ENCODE measurements around the gene SYCE3.
"Not testable (repeated sequence)": the region's sequence is repeated elsewhere in the genome, so short reads cannot be mapped to it uniquely, and the experiment has no call there.

Gene SYCE3

DNA sequence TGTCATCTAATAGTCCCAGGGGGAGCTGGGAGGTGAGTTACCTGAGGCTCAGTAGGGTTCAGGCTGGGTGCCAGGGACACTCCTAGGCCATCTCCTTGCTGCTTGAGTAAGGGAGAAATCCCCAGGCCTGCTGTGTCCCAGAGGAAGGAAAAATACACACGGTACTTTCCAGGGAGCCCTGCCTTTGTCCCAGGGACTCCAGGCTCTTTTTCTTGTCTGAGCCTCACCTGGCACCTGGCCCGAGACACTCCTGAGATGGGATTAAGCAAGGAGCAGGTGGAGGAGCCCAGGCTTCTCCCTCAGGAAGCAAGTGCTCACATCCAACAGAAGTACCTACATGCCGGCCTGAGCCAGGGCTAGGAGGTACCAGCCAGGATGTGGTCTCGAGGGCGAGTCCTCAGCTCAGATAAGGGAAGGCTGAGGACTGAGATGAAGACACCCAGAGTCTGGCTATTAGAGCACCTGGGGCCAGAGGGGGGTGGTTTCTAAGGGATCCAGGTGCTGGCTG is 17.9 kb downstream of the SYCE3 start:
- no peak overlapping the region for H3K4me3 ChIP-seq (ENCODE audit: low read length)
- no peak for TF ChIP-seq ZNF274 (IDR thresholded peaks at IDR 0.05; ENCODE audit: low read depth, low read length)

DNA sequence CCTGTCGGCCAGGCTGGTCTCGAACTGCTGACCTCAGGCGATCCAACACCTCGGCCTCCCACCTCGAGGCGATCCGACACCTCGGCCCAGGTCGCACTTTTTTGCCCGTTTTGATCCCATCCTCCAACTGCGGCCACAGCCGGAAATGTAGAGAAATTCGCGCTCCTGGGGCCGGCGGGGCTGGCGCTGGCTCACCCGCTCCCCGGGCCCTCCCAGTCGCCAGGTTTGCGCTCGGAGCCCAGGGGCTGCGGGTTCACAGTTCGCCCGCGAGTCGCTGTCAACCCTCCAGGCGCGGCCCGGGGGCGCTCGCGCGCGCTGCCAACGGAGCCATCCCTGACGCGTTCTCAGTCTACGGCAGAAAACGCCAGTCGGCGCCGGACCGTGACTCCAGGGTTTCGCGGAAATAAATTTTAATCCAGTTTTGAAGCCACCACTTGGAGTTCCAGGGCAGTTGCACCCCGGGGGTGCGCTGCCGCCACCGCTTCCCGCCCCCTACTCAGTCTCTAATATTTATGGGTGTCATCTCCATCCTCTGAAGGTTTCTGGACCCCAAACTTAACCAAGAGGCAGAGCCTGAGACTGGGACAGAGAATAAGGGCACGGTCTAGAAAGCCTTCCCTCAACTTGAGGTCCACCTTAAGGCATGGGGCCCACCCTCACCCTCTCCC is 18.5 kb downstream of the SYCE3 start:
- TF ChIP-seq ZNF274 (IDR thresholded peaks at IDR 0.05; ENCODE audit: low read depth, low read length) = no peak
- H3K4me3 ChIP-seq (ENCODE audit: low read length) = no peak overlapping the region

DNA sequence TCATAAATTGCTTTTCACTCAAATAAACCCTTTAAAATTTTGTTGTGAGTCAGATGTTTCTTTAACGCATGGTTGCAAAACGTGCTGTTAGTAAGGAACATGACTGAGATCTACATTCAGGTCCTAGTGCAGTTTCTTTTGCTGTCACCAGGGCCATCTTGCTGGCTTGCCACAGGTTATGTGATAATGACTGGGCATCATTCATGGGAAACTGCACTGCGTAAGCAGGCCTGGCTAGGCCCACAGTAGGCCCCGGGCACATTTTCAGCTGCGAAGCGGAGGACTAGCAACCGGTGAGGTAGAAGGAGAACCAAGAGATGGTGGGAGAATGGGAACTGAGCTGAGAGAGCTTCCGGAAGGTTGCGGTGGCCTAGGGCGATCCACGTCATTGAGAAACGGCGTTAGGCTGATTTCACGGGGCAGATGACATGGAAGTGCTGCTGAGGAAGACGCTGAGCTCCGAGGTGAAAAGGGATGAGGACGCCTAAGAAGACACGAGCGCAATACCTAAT is 20.2 kb downstream of the SYCE3 start:
- H3K4me3 ChIP-seq (ENCODE audit: low read length) = peak overlapping the region; percentile 0; the same call in 1 of the 2 replicates
- TF ChIP-seq ZNF274 (IDR thresholded peaks at IDR 0.05; ENCODE audit: low read depth, low read length) = no peak

DNA sequence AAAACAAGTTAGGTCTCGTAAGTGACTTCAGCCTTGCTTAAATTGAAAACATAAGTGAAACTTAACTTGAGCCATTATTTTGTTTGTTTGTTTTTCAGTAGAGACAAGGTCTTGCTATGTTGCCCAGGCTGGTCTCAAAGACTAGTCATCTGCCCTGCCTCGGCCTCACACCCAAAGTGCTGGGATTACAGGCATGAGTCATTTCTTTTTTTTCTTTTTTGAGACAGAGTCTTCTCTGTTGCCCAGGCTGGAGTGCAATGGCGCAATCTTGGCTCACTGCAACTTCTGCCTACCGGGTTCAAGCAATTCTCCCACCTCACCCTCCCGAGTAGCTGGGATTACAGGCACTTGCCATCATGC is 21.1 kb downstream of the SYCE3 start:
- H3K4me3 ChIP-seq (ENCODE audit: low read length) = peak overlapping the region; percentile 49; the same call in 1 of the 2 replicates

DNA sequence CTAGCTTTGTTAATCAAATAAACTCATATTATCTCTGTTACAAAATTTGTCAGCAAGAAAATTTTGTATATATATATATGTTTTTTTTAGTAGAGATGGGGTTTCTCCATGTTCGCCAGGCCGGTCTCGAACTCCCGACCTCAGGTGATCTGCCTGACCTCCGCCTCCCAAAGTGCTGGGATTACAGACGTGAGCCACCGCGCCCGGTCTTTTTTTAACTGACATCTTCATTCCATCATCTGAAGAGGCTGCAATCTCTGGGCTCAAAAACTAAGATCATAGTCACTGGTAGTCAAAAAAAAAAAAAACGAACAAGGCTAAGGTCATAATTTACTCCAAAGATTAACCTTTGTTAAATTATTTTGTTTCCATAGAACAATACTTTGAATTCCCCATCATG is 22.3 kb downstream of the SYCE3 start:
- no peak overlapping the region for H3K4me3 ChIP-seq (ENCODE audit: low read length)

DNA sequence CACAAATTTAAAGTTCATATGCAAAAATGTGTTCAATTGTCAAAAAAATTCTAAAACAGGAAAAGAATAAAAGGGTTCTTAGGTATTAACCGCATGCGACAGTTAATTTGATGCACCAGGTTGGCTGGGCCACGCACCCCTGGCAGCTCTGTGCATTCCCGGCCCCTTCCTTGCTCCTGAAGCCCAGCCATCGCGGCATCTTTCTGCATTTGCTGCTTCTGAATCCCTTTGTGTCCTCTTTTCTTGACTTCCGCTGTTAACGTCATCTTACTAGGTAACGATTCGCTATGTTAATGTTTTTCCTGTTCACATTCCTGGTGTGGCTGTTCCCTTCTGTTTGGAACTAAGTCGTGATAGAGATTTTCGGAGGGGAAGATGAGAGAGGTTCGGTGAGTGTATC is 25.0 kb downstream of the SYCE3 start:
- no peak overlapping the region for H3K4me3 ChIP-seq (ENCODE audit: low read length)
- no peak for TF ChIP-seq ZNF274 (IDR thresholded peaks at IDR 0.05; ENCODE audit: low read depth, low read length)

More for the DNA sequence above, 22.3 kb downstream of the SYCE3 start:
- TF ChIP-seq ZNF274 (IDR thresholded peaks at IDR 0.05; ENCODE audit: low read depth, low read length) = no peak

DNA sequence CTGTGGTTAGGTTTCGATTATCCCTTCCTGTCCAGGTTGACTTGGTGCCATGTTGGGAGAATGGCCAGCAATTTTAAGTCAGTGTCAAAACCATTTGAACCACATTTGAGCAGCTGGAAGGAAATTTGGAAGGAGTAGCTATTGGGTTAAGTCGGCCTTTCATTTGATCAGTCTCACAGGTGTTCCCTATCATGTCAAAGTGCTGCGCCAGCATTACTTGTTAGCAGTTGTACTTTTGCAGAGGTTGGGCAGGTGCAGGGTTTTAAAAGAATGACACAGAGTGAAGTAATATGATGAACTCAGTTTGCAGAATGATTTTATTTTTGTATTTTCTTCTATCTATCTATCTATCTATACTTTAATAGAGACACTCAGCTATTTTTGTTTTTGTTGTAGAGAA is 26.5 kb downstream of the SYCE3 start:
- no peak for TF ChIP-seq ZNF274 (IDR thresholded peaks at IDR 0.05; ENCODE audit: low read depth, low read length)
- H3K4me3 ChIP-seq (ENCODE audit: low read length) = no peak overlapping the region

DNA sequence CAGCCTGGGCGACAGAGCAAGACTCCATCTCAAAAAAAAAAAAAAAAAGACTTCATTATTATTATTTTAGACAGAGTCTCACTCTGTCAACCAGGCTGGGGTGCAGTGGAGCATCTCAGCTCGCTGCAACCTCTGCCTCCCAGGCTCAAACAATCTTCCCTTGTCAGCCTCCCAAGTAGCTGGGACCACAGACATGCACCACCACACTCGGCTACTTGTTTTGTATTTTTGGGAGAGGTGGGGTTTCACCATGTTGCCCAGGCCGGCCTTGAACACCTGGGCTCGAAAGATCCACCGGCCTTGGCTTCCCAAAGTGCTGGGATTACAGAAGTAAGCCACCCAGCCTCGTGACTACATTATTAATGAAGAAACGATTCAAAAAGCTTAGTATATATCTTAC is 27.6 kb downstream of the SYCE3 start:
- H3K4me3 ChIP-seq (ENCODE audit: low read length) = no peak overlapping the region
- no peak for TF ChIP-seq ZNF274 (IDR thresholded peaks at IDR 0.05; ENCODE audit: low read depth, low read length)

DNA sequence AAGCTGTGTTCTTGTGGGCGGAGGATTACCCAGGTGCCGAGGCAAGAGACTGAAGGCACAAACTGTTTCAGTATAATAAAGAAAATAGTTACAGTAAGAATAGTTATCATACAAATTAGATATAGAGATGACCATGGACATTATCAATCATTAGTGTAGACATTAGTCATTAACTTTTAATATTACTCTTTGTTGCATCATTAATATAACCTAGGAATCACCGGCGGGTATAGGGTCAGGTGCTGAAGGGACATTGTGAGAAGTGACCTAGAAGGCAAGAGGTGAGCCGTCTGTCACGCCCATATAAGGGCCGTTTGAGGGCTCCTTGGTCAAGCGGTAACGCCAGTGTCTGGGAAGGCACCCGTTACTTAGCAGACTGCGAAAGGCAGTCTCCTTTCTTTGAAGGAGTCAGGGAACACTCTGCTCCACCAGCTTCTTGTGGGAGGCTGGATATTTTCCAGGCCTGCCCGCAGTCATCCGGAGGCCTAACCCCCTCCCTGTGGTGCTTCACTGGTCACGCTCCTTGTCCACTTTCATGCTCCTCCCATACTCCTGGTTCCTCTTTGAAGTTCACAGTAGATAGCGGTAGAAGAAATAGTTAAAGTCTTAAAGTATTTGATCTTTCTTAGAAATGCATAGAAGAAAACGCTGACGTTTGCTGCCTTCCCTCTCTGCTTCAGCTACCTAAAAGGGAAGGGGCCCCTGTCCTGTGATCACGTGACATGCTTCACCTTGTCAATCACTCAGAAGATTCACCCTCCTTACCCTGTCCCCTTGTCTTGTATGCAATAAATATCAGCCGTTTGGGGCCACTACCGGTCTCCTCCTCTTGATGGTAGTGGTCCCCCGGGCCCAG is 28.6 kb downstream of the SYCE3 start:
- H3K4me3 ChIP-seq (ENCODE audit: low read length) = not testable (repeated sequence)

DNA sequence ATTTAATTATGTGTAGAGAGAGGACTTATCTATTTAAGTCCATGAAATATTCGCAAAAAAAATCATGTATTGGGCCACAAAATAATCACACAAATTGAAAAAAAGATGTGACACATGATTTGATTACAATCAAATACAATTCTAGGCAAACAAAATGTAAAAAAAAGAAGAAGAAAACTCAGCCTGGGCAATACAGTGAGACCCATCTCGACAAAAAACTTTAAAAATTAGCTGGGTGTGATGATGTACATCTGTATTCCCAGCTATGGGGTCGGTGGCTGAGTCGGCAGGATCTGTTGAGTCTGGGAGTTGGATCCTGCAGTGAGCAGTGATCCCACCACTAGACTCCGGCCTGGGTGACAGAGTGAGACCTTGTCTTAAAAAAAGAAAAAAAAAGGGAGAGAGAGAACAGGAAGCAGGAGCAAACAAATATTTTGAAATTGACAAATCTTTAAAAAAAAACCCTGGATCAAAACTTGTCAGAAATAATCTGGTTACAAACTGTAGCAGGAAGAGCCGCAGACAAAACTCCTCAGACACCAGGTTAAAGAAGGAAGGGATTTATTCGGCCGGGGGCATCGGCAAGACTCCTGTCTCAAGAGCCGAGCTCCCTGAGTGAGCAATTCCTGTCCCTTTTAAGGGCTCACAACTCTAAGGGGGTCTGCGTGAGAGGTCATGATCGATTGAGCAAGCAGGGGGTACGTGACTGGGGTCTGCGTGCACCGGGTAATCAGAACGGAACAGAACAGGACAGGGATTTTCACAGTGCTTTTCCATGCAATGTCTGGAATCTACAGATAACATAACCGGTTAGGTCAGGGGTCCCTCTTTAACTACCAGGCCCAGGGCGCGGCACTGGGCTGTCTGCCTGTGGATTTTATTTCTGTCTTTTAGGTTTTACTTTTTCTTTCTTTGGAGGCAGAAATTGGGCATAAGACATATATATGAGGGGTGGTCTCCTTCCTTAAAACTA is 29.6 kb downstream of the SYCE3 start:
- H3K4me3 ChIP-seq (ENCODE audit: low read length) = no peak overlapping the region; the same call in 1 of the 2 replicates
- TF ChIP-seq ZNF274 (IDR thresholded peaks at IDR 0.05; ENCODE audit: low read depth, low read length) = no peak

DNA sequence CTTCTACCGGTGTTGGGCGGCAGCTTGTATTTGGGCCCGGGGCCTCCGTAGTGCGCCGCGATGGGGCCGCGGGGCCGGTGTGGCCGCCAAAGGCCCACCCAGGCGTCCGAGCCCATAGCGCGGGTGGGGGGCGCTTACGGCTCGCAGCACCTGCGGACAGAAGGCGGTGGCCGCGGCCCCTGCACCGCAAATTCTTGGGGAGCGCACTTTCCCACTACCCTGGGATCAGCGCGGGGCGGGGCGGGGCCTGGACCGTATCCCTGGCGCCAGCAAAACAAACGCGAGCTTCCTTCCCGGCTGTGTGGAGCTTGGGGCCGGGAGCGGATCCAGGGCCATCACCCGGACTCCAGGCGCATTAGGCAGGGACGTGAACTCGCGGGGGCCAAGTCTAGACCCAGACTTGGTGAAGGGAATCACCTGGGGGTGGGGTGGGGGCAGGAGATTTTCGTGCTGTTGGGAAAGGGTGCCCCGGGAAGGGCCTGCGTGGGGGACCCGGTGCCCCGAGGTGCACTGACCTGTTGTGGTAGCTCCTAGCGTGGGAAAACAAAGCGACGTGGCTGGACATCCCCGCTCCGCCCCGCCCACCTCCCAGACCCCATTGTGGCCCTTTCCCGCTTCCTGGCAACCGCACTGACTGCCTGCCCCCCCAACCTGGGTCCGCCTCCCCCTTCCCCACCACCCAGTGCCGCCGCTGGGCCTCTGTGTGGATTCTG is 30.6 kb downstream of the SYCE3 start:
- peak overlapping the region; percentile 79; the same call in 1 of the 2 replicates for H3K4me3 ChIP-seq (ENCODE audit: low read length)
- no peak for TF ChIP-seq ZNF274 (IDR thresholded peaks at IDR 0.05; ENCODE audit: low read depth, low read length)

DNA sequence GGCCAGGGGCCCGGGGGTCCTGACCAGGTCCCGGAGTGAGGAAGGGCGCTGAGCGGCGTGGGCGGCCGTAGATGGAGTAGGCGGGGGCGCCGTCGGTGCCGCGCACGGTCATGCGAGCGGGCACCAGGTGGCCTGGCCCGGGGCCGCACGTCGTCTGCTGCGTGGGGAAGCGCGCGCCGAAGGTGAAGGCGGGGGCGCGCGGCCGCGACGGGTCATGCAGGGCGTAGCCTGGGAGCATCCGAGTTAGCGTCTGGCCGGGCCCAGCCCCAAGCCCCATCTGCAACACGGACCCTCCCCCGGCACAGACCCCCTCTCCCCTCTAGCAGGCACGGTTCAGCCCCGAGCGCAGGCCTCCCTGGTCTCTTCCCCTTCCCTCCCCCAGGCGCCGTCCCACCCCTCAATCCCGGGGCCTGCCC is 31.2 kb downstream of the SYCE3 start:
- peak overlapping the region; percentile 79 for H3K4me3 ChIP-seq (ENCODE audit: low read length)
- no peak for TF ChIP-seq ZNF274 (IDR thresholded peaks at IDR 0.05; ENCODE audit: low read depth, low read length)

DNA sequence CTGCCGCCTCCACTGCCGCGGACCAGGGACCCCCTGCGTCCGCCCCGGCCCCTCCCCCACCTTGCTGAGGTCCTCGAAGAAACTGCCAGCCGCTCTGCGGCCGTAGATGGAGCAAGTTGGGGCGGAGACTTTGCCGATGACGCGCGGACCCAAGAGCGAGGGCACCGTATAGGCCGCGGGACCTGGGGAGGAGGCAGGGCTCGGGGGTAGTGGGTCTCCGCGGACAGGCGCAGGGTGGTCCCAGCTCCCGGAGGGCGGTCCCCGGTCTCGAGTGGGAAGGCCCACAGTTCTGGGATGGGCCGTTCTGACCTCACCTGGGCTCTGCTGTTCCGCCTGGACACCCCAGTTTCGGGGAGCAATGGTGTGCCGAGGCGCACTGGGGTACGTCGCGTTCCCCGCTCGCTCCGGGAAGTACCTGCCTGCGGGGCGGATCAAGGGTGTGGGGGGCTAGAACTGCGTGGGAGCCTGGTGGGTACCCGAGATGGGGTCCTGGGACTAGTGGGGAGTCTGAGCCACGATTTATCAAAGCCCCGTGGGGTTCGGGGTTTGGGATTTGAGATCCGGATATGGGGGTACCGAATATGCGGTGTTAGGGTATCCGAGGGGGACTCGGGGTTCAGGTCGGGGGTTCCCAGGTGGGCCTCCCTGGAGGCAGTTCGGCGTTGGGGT is 31.7 kb downstream of the SYCE3 start:
- TF ChIP-seq ZNF274 (IDR thresholded peaks at IDR 0.05; ENCODE audit: low read depth, low read length) = no peak
- peak overlapping the region; percentile 79 for H3K4me3 ChIP-seq (ENCODE audit: low read length)

All from GM08714 (cell line).